GM21526 (cell line): ENCODE measurements around the gene KRTAP4-4.
"Not testable (repeated sequence)": the region's sequence is repeated elsewhere in the genome, so short reads cannot be mapped to it uniquely, and the experiment has no call there.

ENCODE experiments used
- ATAC-seq: cut with Tn5 transposase; IDR thresholded peaks from one replicate; pipeline ENCODE4 v1.9.1; 2021; ENCODE audit warnings: moderate library complexity; ENCODE audit not compliant: unreplicated experiment, low FRiP score

KRTAP4-4 gene

GRCh38 chr17:41160648-41161047, at the start of gene KRTAP4-4:
KRTAP4-4 (minus strand) TSS chr17:41160748; CDS start chr17:41160691, 57 bp downstream.
- no peak for ATAC-seq

GRCh38 chr17:41199421-41200078, 39.0 kb upstream of the KRTAP4-4 start:
- no peak for ATAC-seq

GRCh38 chr17:41196068-41196467, 35.5 kb upstream of the KRTAP4-4 start:
- no peak for ATAC-seq

DNA sequence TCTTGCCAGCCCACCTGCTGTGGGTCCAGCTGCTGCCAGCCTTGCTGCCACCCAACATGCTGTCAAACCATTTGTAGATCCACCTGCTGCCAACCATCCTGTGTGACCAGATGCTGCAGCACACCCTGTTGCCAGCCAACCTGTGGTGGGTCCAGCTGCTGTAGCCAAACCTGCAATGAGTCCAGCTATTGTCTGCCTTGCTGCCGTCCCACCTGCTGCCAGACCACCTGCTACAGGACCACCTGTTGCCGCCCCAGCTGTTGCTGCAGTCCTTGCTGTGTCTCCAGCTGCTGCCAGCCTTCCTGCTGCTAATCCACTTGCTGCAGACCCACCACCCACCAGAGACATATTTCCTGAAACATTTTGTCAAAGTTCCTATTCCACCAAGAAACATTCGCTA, 29.8 kb upstream of the KRTAP4-4 start:
- no peak for ATAC-seq

- ATAC-seq = not testable (repeated sequence)
These were observed 29.3 kb upstream of the KRTAP4-4 start, which contains the start of gene KRTAP9-1 for GRCh38 chr17:41189837-41190318. KRTAP9-1 (plus strand) TSS chr17:41189887; CDS start chr17:41189887, 0 bp downstream.

DNA sequence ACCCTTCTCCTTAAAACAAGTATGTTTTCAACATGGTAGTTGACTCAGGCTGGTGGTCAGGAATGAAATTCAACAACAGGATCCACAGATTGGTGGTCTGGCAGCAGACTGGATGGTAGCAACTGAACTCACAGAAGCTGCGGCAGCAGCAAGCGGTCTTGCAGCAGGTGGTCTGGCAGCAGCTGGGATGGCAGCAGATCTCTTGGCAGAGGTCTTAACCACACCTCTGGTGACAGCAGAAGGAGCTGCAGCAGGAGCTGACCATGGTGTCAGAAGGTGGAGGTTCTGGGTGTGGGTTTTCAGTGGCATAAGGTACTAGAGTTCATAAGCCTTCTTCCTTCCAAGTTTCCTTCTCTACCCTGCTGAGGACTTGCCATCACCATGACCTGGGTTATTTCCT, 26.3 kb upstream of the KRTAP4-4 start:
- no peak for ATAC-seq

DNA sequence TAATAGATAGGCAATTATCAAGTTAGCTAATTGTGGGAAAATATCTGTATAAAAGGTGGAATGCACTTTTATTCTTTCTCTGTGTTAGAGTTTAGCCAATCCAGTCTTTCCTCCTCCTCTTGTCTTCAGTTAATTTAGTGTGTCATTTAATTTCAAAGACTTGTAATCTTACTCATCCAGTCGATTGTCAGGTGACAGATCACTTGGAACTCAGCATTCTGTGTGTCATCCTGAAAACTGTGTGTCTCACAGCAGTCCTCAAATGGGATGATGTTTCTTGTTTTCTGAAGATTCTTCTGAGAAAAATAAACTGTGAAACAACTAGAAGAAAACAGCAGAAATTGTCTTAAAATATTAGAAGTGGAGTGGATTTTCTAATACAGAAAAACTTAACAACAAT, 24.5 kb upstream of the KRTAP4-4 start:
- ATAC-seq = no peak

DNA sequence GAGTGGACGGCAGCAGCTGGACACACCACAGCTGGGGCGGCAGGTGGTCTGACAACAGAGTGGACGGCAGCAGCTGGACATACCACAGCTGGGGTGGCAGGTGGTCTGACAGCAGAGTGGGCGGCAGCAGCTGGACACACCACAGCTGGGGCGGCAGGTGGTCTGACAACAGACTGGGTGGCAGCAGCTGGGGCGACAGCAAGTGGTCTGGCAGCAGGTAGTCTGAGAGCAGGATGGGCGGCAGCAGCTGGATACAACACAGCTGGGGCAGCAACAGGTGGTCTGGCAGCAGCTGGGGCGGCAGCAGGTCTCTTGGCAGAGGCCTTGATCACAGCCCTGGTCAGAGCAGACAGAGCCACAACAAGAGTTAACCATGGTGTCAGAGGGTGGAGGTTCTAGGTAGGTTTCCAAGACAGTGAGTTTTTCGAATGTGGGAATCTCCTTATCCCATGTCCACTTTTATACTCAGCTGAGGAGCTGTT, 24.0 kb upstream of the KRTAP4-4 start, which contains the start of gene KRTAP4-1:
TSS of gene KRTAP4-1 (minus strand) at position 432 of the 482 bp plus-strand sequence. CDS start at position 375, 57 bp downstream.
- no peak for ATAC-seq

DNA sequence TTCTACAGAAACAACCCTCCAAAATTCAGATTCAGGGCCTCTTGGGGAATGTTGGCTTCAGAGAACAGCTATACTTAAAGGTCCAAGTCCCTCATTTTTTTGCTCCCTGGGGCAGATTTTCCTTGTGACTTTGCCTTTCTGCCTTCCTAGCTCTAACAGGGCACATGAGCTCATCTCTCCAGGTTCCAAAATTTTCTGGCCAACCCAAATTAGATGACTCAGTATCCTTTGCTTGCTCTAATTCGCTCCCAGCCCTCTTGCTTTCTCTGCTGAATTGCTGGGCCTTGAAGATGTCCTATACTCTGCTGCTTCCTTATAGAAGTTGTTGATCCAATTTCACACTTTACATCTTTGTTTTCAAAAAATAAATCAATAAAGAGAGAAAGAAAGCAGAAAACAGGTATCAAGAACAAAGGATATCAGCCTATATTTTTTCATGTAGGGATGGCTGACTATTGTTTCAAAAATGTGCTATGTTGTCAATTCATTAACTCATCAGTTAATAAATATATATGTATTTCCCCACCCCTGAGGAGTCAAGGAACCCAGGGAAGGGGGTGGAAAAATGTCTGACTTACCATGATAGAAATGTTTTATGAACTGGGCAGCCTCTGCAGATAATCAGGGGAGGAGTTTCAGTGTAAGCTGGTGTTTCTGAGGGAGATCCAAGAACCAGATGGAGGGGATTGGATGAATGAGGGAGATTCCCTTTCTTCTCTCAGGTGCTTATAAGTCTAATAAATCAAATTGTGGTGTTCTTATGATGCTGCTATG, 18.5 kb upstream of the KRTAP4-4 start:
- no peak for ATAC-seq

GRCh38 chr17:41178341-41178740, 17.8 kb upstream of the KRTAP4-4 start:
- ATAC-seq = no peak

DNA sequence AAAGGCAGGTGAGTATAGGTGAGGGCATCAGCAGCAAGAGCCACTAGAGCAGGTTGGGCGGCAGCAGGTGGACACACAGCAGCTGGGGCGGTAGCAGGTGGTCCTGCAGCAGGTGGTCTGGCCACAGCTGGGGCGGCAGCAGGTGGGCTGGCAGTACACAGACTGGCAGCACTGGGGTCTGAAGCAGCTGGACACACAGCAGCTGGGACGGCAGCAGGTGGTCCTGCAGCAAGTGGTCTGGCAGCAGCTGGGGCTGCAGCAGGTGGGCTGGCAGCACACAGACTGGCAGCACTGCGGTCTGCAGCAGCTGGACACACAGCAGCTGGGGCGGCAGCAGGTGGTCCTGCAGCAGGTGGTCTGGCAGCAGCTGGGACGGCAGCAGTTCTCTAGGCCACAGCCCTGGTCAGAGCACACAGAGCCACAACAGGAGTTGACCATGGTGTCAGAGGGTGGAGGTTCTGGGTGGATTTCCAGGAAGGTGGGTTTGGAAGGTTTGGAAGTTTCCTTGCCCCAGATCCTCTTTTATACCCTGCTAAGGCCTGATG, 17.3 kb upstream of the KRTAP4-4 start, which contains the start of gene KRTAP4-2:
TSS of gene KRTAP4-2 (minus strand) at position 495 of the 545 bp plus-strand sequence. CDS start at position 438, 57 bp downstream.
- no peak for ATAC-seq

- ATAC-seq = no peak
These were observed 16.3 kb upstream of the KRTAP4-4 start for GRCh38 chr17:41176744-41177387.

GRCh38 chr17:41171886-41172285, 11.3 kb upstream of the KRTAP4-4 start:
- ATAC-seq = no peak

- no peak for ATAC-seq
These were observed 7.6 kb upstream of the KRTAP4-4 start, which contains the start of gene KRTAP4-3 for GRCh38 chr17:41168121-41168520. KRTAP4-3 (minus strand) TSS chr17:41168221; CDS start chr17:41168172, 49 bp downstream.

GRCh38 chr17:41167561-41167960, 7.0 kb upstream of the KRTAP4-4 start:
- ATAC-seq = no peak

DNA sequence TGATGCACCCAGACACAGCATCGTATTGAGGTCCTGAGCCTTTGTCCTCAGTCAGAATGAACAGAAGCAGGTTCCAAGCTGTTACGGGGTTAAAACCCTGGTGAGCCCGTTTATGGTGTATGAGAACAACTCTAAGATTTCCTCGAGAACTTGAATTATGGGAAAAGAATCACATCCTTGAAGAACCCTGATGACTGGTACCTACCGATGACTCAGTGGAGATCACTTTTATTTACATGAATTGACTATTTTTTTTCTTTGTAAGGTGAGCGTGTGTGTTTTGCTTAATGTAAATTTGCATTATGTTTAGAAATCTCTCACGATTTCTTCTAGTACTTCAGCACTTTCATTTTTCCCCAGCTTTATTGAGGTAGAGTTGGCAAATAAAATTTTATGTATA, 3.3 kb upstream of the KRTAP4-4 start:
- no peak for ATAC-seq

GRCh38 chr17:41160190-41160589, 358 bp downstream of the KRTAP4-4 start:
- ATAC-seq = not testable (repeated sequence)

DNA sequence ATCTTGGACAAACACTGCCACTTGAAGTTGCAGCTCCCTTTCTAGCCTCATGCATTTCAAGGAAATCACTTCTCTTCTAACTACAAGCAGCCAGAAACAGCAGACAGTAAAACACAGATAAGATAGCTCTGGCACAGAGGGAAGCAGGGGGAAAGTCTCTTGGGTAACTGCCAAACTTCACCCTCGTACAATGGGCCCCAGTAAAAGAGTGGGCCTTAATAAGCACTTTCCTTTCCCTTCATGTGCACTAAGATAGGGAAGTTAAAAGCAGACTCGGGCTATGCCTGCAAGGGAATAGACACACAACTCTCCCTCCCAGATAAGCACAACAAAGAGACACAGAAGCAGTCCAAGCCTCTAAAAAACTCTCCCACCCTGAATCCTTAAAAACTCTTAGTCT, 6.7 kb downstream of the KRTAP4-4 start:
- ATAC-seq = no peak

- ATAC-seq = no peak
These were observed 9.0 kb downstream of the KRTAP4-4 start for GRCh38 chr17:41151525-41151924.

DNA sequence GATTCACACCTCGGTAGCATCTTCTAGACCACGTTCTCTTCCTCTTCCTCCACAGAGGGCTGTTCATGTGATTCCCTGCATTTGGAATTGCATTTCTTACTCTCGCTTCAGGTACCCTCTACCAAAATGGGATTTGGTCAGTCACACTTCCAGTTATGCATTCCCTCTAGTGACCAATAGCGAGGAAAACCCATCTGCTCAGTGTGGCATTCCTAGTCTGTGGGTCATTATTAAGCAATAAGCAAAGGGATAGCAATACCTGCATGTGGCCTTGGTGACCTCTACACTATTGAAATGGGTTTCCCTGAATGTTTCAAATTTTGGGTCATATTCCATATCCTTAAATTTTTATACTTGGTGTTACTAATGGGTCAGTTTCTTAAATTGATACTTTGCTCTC, 10.5 kb downstream of the KRTAP4-4 start:
- no peak for ATAC-seq

GRCh38 chr17:41149652-41149985, 10.9 kb downstream of the KRTAP4-4 start, which contains the start of gene KRTAP4-5:
KRTAP4-5 (minus strand) TSS chr17:41149825; CDS start chr17:41149767, 58 bp downstream.
- ATAC-seq = no peak
